Sigmoid colon (tissue), 4 donors: ENCODE data around the gene ABI3BP.

ENCODE experiments used
- POLR2AphosphoS5 ChIP-seq, 4 donors: sonication (generic); formaldehyde crosslinking; IDR thresholded peaks; one replicate each; pipeline ENCODE4 v1.6.1; 2017; ENCODE audit warnings: antibody characterized with exemption in 4 of 4
- TF ChIP-seq, protein P1 (sequence below), 4 experiments: fragments of 450-650 bp in 3 of 4; fragments of 200-600 bp in 1 of 4; IDR thresholded peaks; one replicate each; pipeline ENCODE4 v1.5.1; 2016 to 2019; ENCODE audit warnings: antibody characterized with exemption in 4 of 4, mild to moderate bottlenecking in 3 of 4, moderate library complexity in 2 of 4

- TF ChIP-seq, protein P1, sequence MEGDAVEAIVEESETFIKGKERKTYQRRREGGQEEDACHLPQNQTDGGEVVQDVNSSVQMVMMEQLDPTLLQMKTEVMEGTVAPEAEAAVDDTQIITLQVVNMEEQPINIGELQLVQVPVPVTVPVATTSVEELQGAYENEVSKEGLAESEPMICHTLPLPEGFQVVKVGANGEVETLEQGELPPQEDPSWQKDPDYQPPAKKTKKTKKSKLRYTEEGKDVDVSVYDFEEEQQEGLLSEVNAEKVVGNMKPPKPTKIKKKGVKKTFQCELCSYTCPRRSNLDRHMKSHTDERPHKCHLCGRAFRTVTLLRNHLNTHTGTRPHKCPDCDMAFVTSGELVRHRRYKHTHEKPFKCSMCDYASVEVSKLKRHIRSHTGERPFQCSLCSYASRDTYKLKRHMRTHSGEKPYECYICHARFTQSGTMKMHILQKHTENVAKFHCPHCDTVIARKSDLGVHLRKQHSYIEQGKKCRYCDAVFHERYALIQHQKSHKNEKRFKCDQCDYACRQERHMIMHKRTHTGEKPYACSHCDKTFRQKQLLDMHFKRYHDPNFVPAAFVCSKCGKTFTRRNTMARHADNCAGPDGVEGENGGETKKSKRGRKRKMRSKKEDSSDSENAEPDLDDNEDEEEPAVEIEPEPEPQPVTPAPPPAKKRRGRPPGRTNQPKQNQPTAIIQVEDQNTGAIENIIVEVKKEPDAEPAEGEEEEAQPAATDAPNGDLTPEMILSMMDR (IDR thresholded peaks at IDR 0.05): no peak
- no peak for TF ChIP-seq POLR2AphosphoS5 (IDR thresholded peaks at IDR 0.05)
Observed at GRCh38 chr3:100775226-100775625, 218.0 kb downstream of the ABI3BP start.
